Cardiac muscle cell (in vitro differentiated cells and primary cell): ENCODE measurements around the gene MEIOB. TPM values are rescaled to one million over a fixed set of nuclear protein-coding genes. Genes with fewer than 3 reads are reported as not detected.

ENCODE experiments used
- DNase-seq, 2 donors: peaks; one replicate each; pipeline versions ENCODE4 v3.0.0 to v3.0.0-alpha.2; 2010 to 2017; ENCODE audit warnings: low read depth in 1 of 2, low spot score in 1 of 2
- H3K27ac ChIP-seq: fragments of 200-600 bp; sonication (generic); 2 replicates; pipeline ENCODE4 v1.5.1; 2016
- H3K27me3 ChIP-seq: fragments of 200-600 bp; sonication (generic); 2 replicates; pipeline ENCODE4 v1.6.0; 2016; ENCODE audit warnings: control low read depth
- H3K36me3 ChIP-seq: fragments of 200-600 bp; sonication (generic); 2 replicates; pipeline ENCODE4 v1.5.1; 2016; ENCODE audit warnings: control low read depth
- H3K4me1 ChIP-seq: fragments of 200-600 bp; sonication (generic); 2 replicates; pipeline ENCODE4 v1.8.1; 2017; ENCODE audit warnings: low read depth, mild to moderate bottlenecking, mixed run types
- H3K4me3 ChIP-seq: fragments of 200-600 bp; sonication (generic); 2 replicates; pipeline ENCODE4 v1.5.1; 2016; ENCODE audit warnings: mild to moderate bottlenecking
- H3K9me3 ChIP-seq: fragments of 200-600 bp; sonication (generic); 2 replicates; pipeline ENCODE4 v1.5.1; 2017; ENCODE audit warnings: low read depth, mild to moderate bottlenecking, control low read depth
- CTCF ChIP-seq: IDR thresholded peaks from 2 replicates; pipeline ENCODE4 v1.5.1; 2012; ENCODE audit warnings: low read depth, mild to moderate bottlenecking, low read length
- polyA plus RNA-seq: library from polyadenylated mRNA; unstranded; fragments of >200 nt; fragmentation: Nextera tagmentation; extraction: Ambion mirVana; gene quantifications from 2 replicates; pipeline ENCODE4 v1.2.1, GENCODE V29; 2016
- total RNA-seq: library from RNA; depleted of rRNA; stranded (reverse); fragments of >200 nt; gene quantifications from 2 replicates; pipeline ENCODE4 v1.2.3, GENCODE V29; 2016

Gene MEIOB
- total and polyA plus RNA-seq, 2 experiments from 2014 or later: 2.0 TPM; not detected in 1

DNA sequence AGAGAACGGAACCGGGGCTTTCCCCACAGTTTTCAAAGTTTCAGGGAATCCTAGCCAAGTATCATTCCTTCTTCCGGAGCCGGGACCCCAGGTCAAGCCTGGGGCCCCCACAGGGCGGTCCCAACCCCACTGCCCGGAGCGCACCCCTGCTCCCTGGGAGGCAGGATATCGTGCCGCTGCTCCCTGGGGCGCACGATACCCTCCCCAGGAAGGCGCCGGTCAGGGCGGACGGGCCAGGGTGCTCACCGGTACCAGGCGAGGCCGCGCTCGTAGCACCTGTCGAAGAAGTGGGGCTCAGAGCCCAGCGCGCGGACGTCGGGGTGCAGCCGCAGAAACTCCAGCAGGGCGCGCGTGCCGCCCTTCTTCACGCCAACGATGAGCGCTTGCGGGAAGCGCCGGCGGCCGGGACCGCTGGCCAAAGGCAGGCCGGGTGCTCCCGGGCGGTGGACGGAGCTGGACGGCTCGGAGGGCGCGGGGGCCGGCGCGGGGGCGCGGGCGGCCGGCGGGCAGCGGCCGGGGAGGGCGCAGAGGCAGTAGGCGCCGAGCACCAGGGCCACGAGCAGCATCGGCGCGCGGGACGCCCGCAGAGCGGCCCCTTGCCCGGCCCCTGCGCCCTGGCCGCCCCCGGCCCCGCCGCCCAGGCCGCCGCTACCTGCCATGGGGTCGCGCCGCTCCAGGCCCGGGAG lies 45.8 kb upstream of the MEIOB start:
- Histone ChIP-seq H3K36me3 (no peaks in the 10 kb centered on the region), H3K9me3 (no peaks in the 10 kb centered on the region), H3K27me3 (peaks cover 89% of the 10 kb centered on the region), H3K4me1 (peaks cover 8% of the 10 kb centered on the region), H3K4me3 (peak overlapping the region; percentile 16), H3K27ac (no peak overlapping the region)
- TF ChIP-seq CTCF: no peak
- DNase-seq: peak in 1 of 2 donors; percentile 30

- no peak overlapping the region for H3K27ac ChIP-seq
- H3K4me1 ChIP-seq: peaks cover 8% of the 10 kb centered on the region
- DNase-seq: no peak
- H3K9me3 ChIP-seq: no peaks in the 10 kb centered on the region
- peaks cover 82% of the 10 kb centered on the region for H3K27me3 ChIP-seq
- no peaks in the 10 kb centered on the region for H3K36me3 ChIP-seq
- no peak overlapping the region for H3K4me3 ChIP-seq
- TF ChIP-seq CTCF: no peak
Observed at GRCh38 chr16:1917056-1917664, 45.2 kb upstream of the MEIOB start.

GRCh38 chr16:1916640-1916990 lies 44.7 kb upstream of the MEIOB start:
- Histone ChIP-seq H3K36me3 (no peaks in the 10 kb centered on the region), H3K4me1 (peaks cover 8% of the 10 kb centered on the region), H3K4me3 (no peak overlapping the region), H3K27ac (no peak overlapping the region), H3K27me3 (peaks cover 77% of the 10 kb centered on the region), H3K9me3 (no peaks in the 10 kb centered on the region)
- TF ChIP-seq CTCF: no peak
- no peak for DNase-seq

DNA sequence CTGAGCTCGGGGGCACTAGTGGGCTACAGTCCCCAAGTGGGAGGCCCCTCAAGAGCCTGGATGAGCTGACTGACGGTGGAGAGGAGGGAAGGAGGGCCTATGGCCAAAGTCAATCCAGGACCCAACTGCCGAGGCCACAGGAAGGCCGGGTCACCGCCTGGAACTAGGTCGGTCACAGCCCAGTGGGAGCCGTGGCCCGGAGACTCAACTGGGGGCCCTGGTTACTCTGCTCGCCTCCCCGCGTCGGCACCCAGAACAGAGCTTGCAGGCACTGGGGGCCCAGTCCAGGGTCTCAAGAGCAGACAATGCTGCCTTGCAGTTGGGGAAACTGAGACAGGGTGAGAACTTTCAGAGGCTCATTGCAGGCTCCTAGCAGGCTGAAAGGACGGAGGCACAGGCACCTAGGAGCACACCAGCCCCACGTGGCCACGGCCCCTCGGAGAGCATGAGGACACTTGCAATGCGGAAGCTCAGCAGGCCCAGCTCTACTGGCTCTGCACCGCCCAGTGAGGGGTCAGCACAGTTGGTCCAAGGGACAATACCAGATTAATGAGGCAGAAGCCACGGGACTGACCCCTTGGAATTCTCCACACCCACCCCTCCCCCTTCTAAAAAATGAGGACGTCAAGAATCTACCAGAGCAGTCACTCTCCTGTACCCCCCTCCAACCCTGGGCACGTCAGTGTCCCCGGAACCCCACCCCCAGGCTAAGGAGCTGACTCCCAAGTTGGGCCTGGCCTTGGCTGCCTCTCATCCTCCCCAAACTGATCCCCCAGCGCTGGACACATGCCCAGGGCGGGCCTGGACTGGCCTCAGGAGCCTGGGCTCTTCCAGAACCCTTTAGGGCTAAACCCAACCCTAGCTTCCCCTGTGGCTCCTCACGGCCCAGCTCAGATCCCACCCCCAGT lies 44.0 kb upstream of the MEIOB start:
- peaks cover 70% of the 10 kb centered on the region for H3K27me3 ChIP-seq
- no peaks in the 10 kb centered on the region for H3K36me3 ChIP-seq
- no peaks in the 10 kb centered on the region for H3K9me3 ChIP-seq
- TF ChIP-seq CTCF: no peak
- DNase-seq: no peak
- peaks cover 8% of the 10 kb centered on the region for H3K4me1 ChIP-seq
- no peak overlapping the region for H3K27ac ChIP-seq
- no peak overlapping the region for H3K4me3 ChIP-seq

DNA sequence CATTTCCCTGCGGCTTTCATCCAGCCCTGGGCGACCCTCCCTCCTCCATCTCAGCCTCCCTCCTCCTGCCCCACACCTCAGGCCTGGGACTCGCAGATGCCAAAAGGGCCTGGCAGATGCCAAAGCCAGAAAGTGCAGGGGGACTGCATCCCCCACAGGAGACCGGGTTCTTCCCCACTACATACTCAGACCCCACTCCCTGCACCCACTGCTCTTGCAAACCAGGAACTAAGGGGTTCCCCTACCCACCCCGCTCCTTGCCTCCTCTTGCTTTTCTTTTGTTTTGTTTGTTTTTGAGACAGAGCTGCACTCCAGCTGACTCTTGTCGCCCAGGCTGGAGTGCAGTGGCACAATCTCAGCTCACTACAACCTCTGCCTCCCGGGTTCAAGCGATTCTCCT lies 43.0 kb upstream of the MEIOB start:
- no peak overlapping the region for H3K27ac ChIP-seq
- peaks cover 8% of the 10 kb centered on the region for H3K4me1 ChIP-seq
- DNase-seq: no peak
- no peaks in the 10 kb centered on the region for H3K36me3 ChIP-seq
- no peak overlapping the region for H3K4me3 ChIP-seq
- H3K27me3 ChIP-seq: peaks cover 60% of the 10 kb centered on the region
- no peak for TF ChIP-seq CTCF
- H3K9me3 ChIP-seq: no peaks in the 10 kb centered on the region
